GM15510 (cell line): ENCODE results near the gene FAM241B.

Experiments used
- POLR2A ChIP-seq: IDR thresholded peaks from 3 replicates; pipeline ENCODE4 v1.6.1; 2011; ENCODE audit warnings: borderline replicate concordance; ENCODE audit not compliant: insufficient read length; ENCODE audit errors: extremely low read depth

Gene FAM241B

DNA sequence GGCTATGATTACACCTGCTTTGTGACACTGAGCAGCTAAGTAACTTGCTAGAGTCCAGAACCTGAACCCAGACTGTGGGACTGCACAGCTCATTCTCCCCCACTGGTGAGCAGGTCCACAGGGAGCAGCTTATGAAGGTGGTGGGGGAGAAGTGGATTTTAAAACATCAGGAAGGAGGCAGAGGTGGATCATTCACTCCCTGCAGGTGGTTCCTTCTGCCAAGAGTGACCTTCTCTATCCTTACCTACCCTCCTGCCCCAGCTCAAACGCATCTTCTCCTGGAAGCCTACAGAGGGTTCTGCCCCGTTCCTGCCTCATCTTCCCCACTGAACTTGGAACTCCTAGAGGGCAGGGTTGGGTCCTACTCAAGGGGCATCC lies 539 bp upstream of the FAM241B start:
- TF ChIP-seq POLR2A: no peak

DNA sequence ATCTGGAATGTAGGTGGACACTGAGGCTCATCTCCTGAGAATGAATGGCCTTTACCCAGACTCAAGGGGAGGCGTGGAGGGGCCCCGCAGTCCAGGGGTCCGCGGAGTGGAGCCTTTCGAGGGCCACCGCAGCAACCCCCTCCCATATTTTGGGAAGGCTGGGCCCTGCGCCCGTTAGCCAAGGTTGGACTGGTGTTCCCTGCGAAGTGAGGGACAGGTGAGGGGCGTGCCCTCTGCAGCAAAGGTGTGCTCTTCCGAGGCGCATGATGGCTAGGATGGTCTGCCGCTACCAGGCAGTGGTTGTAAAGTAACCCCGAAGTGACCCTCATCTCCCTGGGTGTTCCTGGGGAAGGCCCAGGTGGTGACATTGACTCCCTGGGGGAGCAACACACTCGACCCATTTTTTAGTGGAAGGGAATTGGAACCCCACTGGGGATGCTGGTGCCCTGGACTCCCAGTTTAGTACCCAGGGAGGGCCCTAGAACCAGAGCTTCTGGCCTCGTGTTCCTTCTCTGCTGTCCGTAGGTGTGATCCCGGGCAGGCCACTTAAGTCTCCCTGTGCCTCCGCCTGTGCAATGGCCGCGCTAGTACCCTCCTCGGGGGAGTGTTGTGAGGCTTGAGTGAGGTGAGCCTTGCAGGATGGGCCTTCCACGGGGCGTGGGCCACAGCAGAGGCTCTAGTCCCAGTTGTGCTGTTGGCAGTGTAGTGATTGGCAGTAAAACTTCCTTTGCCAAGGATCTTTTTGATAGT lies 779 bp downstream of the FAM241B start:
- no peak for TF ChIP-seq POLR2A

DNA sequence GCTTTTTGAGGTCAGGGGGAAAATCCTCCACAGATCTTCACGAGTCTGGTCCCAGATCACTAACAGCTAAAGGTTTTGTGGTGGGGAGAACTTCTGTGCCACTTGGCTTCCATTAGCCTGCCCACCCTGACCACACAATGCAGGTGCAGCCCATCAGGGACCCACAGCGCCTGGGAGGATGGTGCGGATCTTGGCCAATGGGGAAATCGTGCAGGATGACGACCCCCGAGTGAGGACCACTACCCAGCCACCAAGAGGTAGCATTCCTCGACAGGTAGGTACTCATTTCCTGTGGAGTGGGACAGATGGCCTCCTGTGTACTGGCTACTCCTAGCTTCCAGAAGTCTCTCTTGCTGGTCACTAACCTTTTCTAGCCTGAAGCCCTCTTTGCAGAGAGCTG lies 1.5 kb downstream of the FAM241B start:
- TF ChIP-seq POLR2A: no peak

DNA sequence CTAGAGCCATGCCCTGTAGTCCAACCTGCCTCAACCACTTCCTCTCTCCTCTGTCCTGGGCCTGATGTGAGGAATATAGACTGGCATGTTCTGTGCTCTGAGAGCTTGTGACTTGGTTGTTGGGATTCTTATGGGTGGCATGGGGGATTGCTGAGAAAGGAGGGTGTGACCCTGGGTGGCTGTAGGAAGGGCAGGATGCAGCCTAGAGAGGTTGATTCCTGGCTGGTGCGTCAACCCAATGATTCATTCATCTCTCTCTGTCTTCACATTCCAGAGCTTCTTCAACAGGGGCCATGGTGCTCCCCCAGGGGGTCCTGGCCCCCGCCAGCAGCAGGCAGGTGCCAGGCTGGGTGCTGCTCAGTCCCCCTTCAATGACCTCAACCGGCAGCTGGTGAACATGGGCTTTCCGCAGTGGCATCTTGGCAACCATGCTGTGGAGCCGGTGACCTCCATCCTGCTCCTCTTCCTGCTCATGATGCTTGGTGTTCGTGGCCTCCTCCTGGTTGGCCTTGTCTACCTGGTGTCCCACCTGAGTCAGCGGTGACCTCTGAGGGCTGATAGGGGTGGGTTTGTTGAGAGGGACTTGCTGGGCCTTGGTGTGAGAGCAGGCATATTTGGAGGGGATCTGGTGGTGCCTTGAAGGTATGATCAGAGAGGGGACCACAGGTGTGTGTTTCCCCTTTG lies 2.6 kb downstream of the FAM241B start:
- TF ChIP-seq POLR2A: no peak

DNA sequence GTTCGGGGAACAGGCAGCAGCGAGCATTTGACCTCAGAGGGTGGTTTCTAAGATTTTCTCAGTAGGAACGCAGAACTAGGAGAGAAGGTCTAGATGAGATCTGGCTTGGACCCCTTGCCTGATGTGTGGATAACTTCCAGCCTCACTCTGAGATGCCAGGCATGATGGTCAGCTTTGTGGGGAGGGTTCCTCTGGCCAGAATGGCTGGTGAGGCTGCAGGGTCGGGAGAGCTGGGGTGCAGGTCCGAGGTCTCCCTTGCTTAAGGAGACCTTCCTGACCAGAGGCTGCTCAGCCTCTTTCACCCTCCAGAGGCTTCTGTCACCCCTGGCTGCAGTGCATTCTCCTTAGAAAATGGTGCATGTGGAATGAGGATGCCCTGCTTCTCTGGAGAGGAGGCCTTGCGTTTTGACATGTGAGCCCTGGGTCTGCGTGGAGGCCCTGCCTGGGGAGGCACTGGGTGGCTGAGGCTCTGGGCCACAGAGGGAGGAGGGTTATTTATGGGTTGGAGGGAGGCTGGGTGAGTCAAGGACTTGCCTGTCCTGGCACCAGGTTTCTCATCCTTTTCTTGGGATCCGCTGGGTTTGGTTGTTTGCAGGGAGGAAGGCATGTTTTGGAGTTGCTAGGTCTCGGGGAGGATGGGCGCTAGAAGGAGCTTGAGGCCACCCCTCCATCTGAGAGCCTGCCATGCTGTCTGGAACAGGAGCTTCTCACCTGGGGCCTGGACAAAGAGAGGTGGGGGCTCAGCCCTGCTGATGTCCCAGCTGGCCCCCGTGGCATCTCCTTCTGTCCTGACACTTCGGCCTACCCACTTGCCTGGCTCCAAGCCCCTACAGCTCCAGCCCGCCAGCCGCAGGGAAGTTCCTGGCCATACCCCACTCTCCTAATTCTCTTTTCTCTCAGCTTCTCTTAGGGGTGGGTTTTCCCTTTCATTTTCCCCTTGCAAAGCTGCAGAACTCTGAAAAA lies 3.9 kb downstream of the FAM241B start:
- no peak for TF ChIP-seq POLR2A

DNA sequence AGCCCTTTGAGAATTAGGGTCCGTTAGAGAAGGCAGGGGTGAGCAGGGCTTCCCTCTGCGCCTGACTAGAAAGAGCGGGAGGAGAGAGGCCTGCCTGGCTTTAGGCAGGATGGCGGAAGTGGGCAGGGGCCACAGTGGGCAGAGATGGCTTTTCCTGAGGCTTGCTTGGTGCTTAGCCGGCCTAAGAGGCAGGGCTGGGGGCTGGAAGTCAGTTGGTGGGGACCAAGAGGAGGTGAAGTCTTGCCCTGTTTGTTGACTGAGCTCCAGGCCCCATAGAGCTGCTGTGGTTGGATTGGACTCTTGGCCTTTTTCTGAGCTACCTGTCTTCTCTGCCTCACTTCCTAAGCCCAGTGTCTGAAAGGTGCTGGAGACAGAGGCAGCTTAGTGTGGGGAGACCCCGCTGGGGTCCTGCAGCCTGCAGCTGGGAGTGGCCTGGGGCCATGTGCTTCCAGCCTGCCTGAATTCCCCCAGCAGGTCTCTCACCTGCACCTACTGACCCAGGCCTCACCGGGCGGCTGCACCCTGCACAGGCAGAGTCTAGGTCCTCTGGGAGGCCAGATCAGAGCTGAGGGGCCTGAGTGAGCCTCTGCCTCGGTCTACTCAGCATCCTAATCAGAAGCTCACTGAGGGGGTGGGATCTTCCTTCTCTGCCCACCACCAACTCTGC lies 4.8 kb downstream of the FAM241B start:
- no peak for TF ChIP-seq POLR2A

DNA sequence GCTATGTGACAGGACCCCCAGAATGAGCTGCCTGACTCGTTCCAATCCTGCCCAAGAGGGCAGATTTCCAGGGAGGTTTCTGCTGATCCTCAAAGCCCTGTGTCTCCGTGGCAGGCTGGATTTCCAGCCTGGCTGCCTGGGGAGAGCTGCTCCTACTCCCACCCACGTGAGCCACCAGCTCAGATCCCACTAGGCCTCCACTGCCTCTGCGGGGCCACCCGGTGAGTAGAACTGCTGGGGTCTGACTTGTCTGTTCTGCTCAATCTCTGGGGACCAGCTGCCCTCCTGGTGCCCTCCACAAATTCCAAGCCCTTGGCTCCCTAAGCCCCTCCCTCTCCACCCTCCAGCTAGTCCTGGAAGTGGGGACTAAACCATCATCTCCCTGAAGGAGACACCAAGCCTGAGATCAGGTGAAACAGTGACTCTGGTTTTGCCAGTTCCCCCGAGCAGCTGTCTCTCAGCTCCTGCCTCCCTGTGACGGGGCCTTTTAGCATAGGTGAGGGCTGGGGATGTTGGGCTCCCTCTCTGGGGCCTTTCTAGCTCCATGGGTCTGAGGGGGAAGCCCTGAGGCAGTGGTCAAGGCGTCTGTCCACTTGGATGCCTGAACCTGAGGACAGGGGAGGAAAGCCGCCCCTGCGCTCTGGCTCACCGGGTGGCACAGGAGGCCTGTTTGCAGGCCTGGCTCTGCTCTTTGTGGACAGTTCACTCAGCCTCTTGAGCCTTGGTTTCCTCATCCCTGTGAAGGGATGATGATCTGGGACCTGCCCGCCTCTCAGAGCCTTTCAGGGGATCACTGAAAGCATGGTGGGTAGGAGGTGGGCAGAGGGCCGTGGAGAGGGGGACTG lies 5.6 kb downstream of the FAM241B start:
- TF ChIP-seq POLR2A: no peak

DNA sequence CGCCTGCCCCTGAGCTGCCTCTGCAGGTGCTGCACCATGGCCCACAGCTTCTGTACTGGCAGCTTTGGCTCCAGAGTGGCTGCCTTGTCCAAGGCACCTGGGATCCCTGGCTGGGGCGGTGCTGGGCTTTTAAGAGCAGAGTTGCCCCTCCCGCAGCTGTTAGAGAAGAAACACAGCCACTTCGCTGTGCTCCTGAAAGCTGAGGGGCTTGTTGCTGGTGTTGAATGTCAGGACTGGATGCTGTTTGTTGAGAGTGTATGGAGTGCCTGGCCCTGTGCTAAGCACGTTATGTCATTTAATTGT lies 6.2 kb downstream of the FAM241B start:
- no peak for TF ChIP-seq POLR2A

DNA sequence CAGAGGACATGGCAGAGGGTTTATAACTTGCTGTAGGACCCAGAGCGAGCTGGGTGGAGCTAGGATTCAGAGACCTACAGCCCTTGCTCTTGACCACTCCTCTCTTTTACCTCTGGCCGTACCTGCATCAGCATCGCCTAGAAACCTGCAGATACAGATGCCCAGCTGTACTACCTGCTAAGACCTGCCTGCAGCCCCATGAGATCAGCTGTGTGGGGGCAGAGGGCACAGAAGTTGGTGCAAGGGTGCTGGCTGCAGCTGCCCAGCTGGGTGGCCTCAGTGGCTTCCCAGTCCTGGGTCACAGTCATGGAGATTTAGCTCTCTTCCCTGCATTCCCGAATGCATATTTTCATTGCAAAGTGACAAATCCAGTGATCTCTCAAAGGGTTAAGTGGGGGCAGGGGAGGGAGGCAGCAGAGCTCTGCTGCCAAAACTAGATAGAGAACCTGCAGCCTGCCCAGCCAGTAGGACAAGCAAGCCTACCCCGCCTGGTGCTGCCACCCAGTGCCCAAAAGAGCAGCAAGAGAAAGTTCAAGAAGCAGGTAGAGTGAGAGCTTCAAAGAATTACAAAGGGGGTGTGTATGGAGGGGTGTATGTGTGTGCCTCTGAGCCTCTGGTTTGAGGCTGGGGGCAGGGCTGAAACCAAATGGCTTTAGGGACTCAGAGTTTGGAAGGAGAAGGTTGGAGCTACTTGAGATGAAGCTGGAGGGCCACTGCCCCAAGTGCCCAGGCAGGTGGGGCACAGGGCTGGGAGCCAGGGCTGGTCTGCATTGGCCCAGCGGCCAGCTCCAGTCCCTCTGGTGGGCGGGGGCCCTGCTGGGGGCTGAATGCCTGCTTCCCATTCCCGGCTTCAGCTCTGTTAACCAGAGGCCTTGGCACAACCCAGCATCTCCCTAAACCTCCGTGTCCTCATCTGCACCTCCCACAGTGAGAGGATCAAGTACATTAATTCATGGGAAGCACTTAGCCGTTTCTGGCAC lies 6.9 kb downstream of the FAM241B start:
- TF ChIP-seq POLR2A: no peak

DNA sequence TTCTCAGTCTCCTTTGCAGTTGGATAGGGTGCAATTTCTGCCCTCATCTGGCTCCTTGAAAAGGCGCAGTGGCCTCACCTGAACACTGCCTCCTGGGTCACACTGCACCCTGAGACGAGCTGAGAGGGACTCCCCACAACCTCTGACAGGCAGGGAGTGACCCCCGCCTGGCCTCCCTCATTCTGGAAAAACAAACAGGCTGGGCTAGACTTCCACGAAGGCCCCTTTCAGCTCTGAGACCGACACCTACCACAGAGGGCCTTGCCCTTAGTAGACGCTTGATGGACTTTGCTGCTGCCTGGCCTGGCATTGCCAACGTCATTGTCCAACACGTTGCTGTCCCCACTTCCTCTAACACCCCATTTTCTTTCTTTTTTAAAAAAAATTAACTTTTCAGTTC lies 8.6 kb downstream of the FAM241B start:
- TF ChIP-seq POLR2A: no peak

DNA sequence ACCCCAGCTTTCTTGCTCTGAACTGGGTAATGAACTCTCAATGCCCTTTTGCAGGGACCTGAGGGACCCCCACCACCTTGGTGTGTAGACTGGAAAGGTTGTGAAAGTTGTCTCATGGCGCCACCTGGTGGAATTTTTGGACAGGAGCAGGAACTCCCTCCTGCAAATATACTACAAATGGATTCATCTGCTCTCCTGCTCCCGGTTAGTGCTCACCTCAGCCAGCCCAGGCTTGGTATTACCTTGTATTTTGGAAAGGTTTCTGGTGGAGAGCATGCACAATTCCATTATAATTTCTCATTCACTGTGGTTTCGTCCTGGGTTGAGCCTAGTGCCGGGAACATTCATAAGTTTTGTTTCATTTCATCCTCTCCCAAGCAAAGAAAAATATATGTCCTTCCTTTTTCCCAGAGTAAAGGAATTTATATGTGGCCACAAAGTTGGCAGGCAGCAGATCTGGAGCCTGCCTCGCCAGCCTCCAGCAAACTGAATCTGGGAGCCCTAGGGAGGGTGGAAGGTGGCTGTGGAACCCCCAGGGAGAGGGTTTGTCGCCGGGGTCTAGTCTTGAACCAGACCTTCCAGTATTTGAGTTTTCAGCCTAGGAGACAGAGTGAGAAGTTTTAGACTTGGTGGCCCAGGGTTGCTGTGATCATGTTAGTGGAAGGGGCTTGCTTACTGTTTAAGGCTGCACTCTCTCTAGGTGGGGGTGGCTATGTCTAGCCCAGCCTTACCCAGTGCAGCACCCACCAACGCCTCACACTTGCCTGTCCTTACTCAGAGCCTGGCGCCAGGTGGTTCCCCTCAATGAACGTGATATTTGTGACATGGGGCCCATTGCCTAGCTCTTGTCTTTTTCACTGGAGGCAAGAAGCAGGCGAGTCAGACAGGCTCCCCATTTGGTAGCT lies 9.5 kb downstream of the FAM241B start:
- TF ChIP-seq POLR2A: no peak
